Adrenal gland (tissue), 12 donors: ENCODE measurements around the gene ACOX1. TPM values are rescaled to one million over a fixed set of nuclear protein-coding genes. Genes with fewer than 3 reads are reported as not detected.

ENCODE experiments used
- DNase-seq, 7 donors: peaks; one replicate each; pipeline ENCODE4 v3.0.0-alpha.2; 2019 to 2020
- H3K27ac ChIP-seq, 5 donors: fragments of 200-600 bp; sonication (generic) in 4 of 5; 1 replicate in 3 of 5; 2 replicates in 2 of 5; pipeline versions ENCODE4 v1.5.1 to v1.8.0; 2016 to 2020; ENCODE audit warnings: mild to moderate bottlenecking in 1 of 5
- H3K27me3 ChIP-seq: fragments of 200-600 bp; 2 replicates; pipeline ENCODE4 v1.8.0; 2021
- H3K36me3 ChIP-seq, 2 donors: fragments of 200-600 bp; replicated peaks in 1 of 2; 1 replicate in 1 of 2; 2 replicates in 1 of 2; pipeline versions ENCODE4 v1.5.1 to v1.8.0; 2018 to 2022
- H3K4me1 ChIP-seq, 2 donors: fragments of 200-600 bp; replicated peaks in 1 of 2; 1 replicate in 1 of 2; 2 replicates in 1 of 2; pipeline versions ENCODE4 v1.5.1 to v1.8.0; 2018 to 2021
- H3K4me3 ChIP-seq, 4 donors: fragments of 200-600 bp; sonication (generic) in 3 of 4; one replicate each; pipeline ENCODE4 v1.5.1; 2016 to 2018
- H3K9me3 ChIP-seq, 3 donors: fragments of 200-600 bp; sonication (generic) in 1 of 3; replicated peaks in 1 of 3; 1 replicate in 2 of 3; 2 replicates in 1 of 3; pipeline versions ENCODE4 v1.5.1 to v1.8.0; 2016 to 2021
- CTCF ChIP-seq, 6 experiments: fragments of 450-650 bp in 4 of 6; fragments of 200-600 bp in 2 of 6; sonication (generic) in 1 of 6; IDR thresholded peaks; 1 replicate in 5 of 6; 2 replicates in 1 of 6; pipeline versions ENCODE4 v1.5.1 to v1.8.0; 2016 to 2021; ENCODE audit warnings: antibody characterized with exemption in 6 of 6, mild to moderate bottlenecking in 2 of 6, moderate library complexity in 1 of 6
- POLR2A ChIP-seq, 2 donors: fragments of 450-650 bp; IDR thresholded peaks; one replicate each; pipeline ENCODE4 v1.6.1; 2017; ENCODE audit warnings: antibody characterized with exemption in 2 of 2, mild to moderate bottlenecking in 2 of 2, moderate library complexity in 1 of 2
- WGBS, 4 donors: extraction: QIAGEN DNeasy Blood & Tissue Kit in 2 of 4; methylation state at CpG; one replicate each; pipeline versions ENCODE4 v1.1.5 to v1.1.7; 2013 to 2017; 5-methylcytosine and 5-hydroxymethylcytosine counted together
- intact Hi-C, 2 donors: fragments of 100-400 bp; cut with DNase I; formaldehyde crosslinking; loops; one replicate each; pipeline versions ENCODE4 v1.14.1 to v1.15.0; 2022 to 2023
- polyA plus RNA-seq, 3 donors: library from polyadenylated mRNA; stranded (reverse); fragments of 200-250 nt in 2 of 3; fragments of 350-450 nt in 1 of 3; fragmentation: Illumina TruSeq in 1 of 3; extraction: RNeasy Lipid Tissue Mini Kit (QIAGEN cat#74804) in 1 of 3; gene quantifications; one replicate each; pipeline ENCODE4 v1.2.3, GENCODE V29; 2013 to 2014
- total RNA-seq, 9 donors: library from RNA; depleted of rRNA in 4 of 9; stranded (reverse); fragments of >200 nt in 4 of 9; fragments of 120-200 nt in 1 of 9; fragmentation: NEBNext Ultra II Directional in 1 of 9; extraction: Animal tissue kit (Norgen Biotek cat#: 25700) in 1 of 9; gene quantifications; one replicate each; pipeline versions ENCODE4 v1.1.0 to v1.2.4, GENCODE V29; 2013 to 2023
- donor health status: healthy with polysubstance abuse.
- donor health status: Bipolar disorder and iron deficiency.
- donor health status: DM: yes; HTN: yes; CAD: no.
- donor health status: DM: no; HTN: no; CAD: no.
- donor health status: DM: no; HTN: no; CAD: no.
- donor health status: DM: yes; HTN: yes; CAD: no.

Gene ACOX1
- total and polyA plus RNA-seq, 12 donors = 28.9 to 109 (median 69.1) TPM

- Histone ChIP-seq H3K27me3 (no peaks in the 10 kb centered on the region), H3K36me3 (no peaks in the 10 kb centered on the region), H3K27ac (no peak overlapping the region), H3K9me3 (no peaks in the 10 kb centered on the region), H3K4me3 (no peak overlapping the region), H3K4me1 (no peaks in the 10 kb centered on the region)
- 76 to 86% (median 81%) methylated on average over 11 to 19 of the region's 19 CpGs for WGBS, 4 donors
- intact Hi-C loops = no loop called here
- TF ChIP-seq CTCF (IDR thresholded peaks at IDR 0.05) (no peak), POLR2A (IDR thresholded peaks at IDR 0.05) (no peak)
- DNase-seq = no peak
Observed at GRCh38 chr17:75922963-75923874, 55.7 kb downstream of the ACOX1 start.

- Histone ChIP-seq H3K9me3 (no peaks in the 10 kb centered on the region), H3K27me3 (no peaks in the 10 kb centered on the region), H3K36me3 (no peaks in the 10 kb centered on the region), H3K27ac (no peak overlapping the region), H3K4me1 (no peaks in the 10 kb centered on the region), H3K4me3 (no peak overlapping the region)
- intact Hi-C loops = no loop called here
- no peak for DNase-seq
- TF ChIP-seq CTCF (IDR thresholded peaks at IDR 0.05) = no peak
- TF ChIP-seq POLR2A (IDR thresholded peaks at IDR 0.05) = no peak
- 86 to 93% (median 90%) methylated on average over 9 to 18 of the region's 18 CpGs for WGBS, 4 donors
Observed at GRCh38 chr17:75922173-75922961, 56.6 kb downstream of the ACOX1 start.

GRCh38 chr17:75921596-75921995 is 57.4 kb downstream of the ACOX1 start:
- H3K9me3 ChIP-seq = no peaks in the 10 kb centered on the region
- TF ChIP-seq POLR2A (IDR thresholded peaks at IDR 0.05) (no peak), CTCF (IDR thresholded peaks at IDR 0.05) (no peak)
- H3K4me3 ChIP-seq = no peak overlapping the region
- intact Hi-C loops = no loop called here
- H3K27ac ChIP-seq = no peak overlapping the region
- H3K36me3 ChIP-seq = no peaks in the 10 kb centered on the region
- no peaks in the 10 kb centered on the region for H3K27me3 ChIP-seq
- WGBS, 4 donors = 90 to 99% (median 95%) methylated on average over 7 to 15 of the region's 15 CpGs
- DNase-seq = no peak
- H3K4me1 ChIP-seq = no peaks in the 10 kb centered on the region

- Histone ChIP-seq H3K27me3 (no peaks in the 10 kb centered on the region), H3K27ac (no peak overlapping the region), H3K4me1 (no peaks in the 10 kb centered on the region), H3K9me3 (no peaks in the 10 kb centered on the region), H3K4me3 (no peak overlapping the region), H3K36me3 (no peaks in the 10 kb centered on the region)
- no peak for TF ChIP-seq CTCF (IDR thresholded peaks at IDR 0.05)
- TF ChIP-seq POLR2A (IDR thresholded peaks at IDR 0.05) = no peak
- intact Hi-C loops = no loop called here
- no peak for DNase-seq
- WGBS, 4 donors = 84 to 96% (median 86%) methylated on average over 4 to 11 of the region's 11 CpGs
Observed at GRCh38 chr17:75920045-75920560, 58.9 kb downstream of the ACOX1 start.
